ENCODE results near the gene ATG14.
"Not testable (repeated sequence)": the region's sequence is repeated elsewhere in the genome, so short reads cannot be mapped to it uniquely, and the experiment has no call there.

The ATG14 gene

GRCh38 chr14:55347748-55348147, 63.9 kb downstream of the ATG14 start:
- FAIRE-seq, result no peak

- no peak for FAIRE-seq
Observed at GRCh38 chr14:55347040-55347439, 64.6 kb downstream of the ATG14 start.

GRCh38 chr14:55344582-55345163, 67.0 kb downstream of the ATG14 start:
- not testable (repeated sequence) for FAIRE-seq

GRCh38 chr14:55341781-55342180, 69.8 kb downstream of the ATG14 start:
- no peak for FAIRE-seq

GRCh38 chr14:55340482-55340881, 71.1 kb downstream of the ATG14 start:
- no peak for FAIRE-seq

- no peak for FAIRE-seq
Observed at GRCh38 chr14:55339770-55340169, 71.9 kb downstream of the ATG14 start.

- FAIRE-seq, result no peak
Observed at GRCh38 chr14:55336691-55337090, 74.9 kb downstream of the ATG14 start.

GRCh38 chr14:55336162-55336561, 75.5 kb downstream of the ATG14 start:
- no peak for FAIRE-seq

GRCh38 chr14:55333711-55334485, 77.7 kb downstream of the ATG14 start:
- FAIRE-seq, result peak; percentile 98

GRCh38 chr14:55332654-55333570, 78.7 kb downstream of the ATG14 start:
- FAIRE-seq, result peak; percentile 8

- no peak for FAIRE-seq
Observed at GRCh38 chr14:55329999-55330710, 81.5 kb downstream of the ATG14 start.

GRCh38 chr14:55328317-55328716, 83.3 kb downstream of the ATG14 start:
- no peak for FAIRE-seq

- no peak for FAIRE-seq
Observed at GRCh38 chr14:55327179-55327578, 84.5 kb downstream of the ATG14 start.

- FAIRE-seq, result no peak
Observed at GRCh38 chr14:55324812-55325211, 86.8 kb downstream of the ATG14 start.

GRCh38 chr14:55323910-55324309, 87.7 kb downstream of the ATG14 start:
- no peak for FAIRE-seq

- FAIRE-seq, result no peak
Observed at GRCh38 chr14:55318694-55319093, 92.9 kb downstream of the ATG14 start.

- no peak for FAIRE-seq
Observed at GRCh38 chr14:55317542-55318306, 93.9 kb downstream of the ATG14 start.

- no peak for FAIRE-seq
Observed at GRCh38 chr14:55316564-55316963, 95.1 kb downstream of the ATG14 start.
